ENCODE results near the gene SLC25A22. TPM values are rescaled to one million over a fixed set of nuclear protein-coding genes. Genes with fewer than 3 reads are reported as not detected.

The SLC25A22 gene
- total RNA-seq, 2 donors from 2014 or later = 55.8 to 69.5 TPM

GRCh38 chr11:815675-816432 is 17.8 kb upstream of the SLC25A22 start:
- Histone ChIP-seq H3K4me3 (no peak overlapping the region), H3K4me1 (peaks cover 27% of the 10 kb centered on the region), H3K36me3 (replicated peaks in 1 of 2; ENCODE audit: insufficient read depth in 1 of 2, low read depth in 2 of 2) (peaks cover 0 to 12% of the 10 kb centered on the region in 2 donors), H3K9me3 (no peaks in the 10 kb centered on the region), H3K27ac (no peak overlapping the region), H3K27me3 (no peaks in the 10 kb centered on the region)
- WGBS, 2 donors = 71 to 83% methylated on average over 6 to 11 of the region's 11 CpGs
- no peak for DNase-seq
- TF ChIP-seq CTCF (IDR thresholded peaks at IDR 0.05) (no peak), POLR2A (IDR thresholded peaks at IDR 0.05) (no peak)
- ATAC-seq = no peak
- intact Hi-C loops (cut with DNase I) = no loop called here

GRCh38 chr11:813456-814096 is 15.5 kb upstream of the SLC25A22 start:
- Histone ChIP-seq H3K4me1 (peaks cover 25% of the 10 kb centered on the region), H3K4me3 (no peak overlapping the region), H3K9me3 (no peaks in the 10 kb centered on the region), H3K27ac (no peak overlapping the region), H3K27me3 (no peaks in the 10 kb centered on the region), H3K36me3 (replicated peaks in 1 of 2; ENCODE audit: insufficient read depth in 1 of 2, low read depth in 2 of 2) (peaks cover 0 to 12% of the 10 kb centered on the region in 2 donors)
- WGBS, 2 donors = 72 to 100% methylated on average over 6 to 8 of the region's 9 CpGs
- ATAC-seq (no peak), DNase-seq (no peak)
- intact Hi-C loops (cut with DNase I) = no loop called here
- no peak for TF ChIP-seq CTCF (IDR thresholded peaks at IDR 0.05)
- TF ChIP-seq POLR2A (IDR thresholded peaks at IDR 0.05) = no peak

GRCh38 chr11:813072-813455 is 15.0 kb upstream of the SLC25A22 start:
- ATAC-seq (no peak), DNase-seq (no peak)
- intact Hi-C loops (cut with DNase I) = no loop called here
- Histone ChIP-seq H3K9me3 (no peaks in the 10 kb centered on the region), H3K27ac (no peak overlapping the region), H3K27me3 (no peaks in the 10 kb centered on the region), H3K4me1 (peaks cover 25% of the 10 kb centered on the region), H3K36me3 (replicated peaks in 1 of 2; ENCODE audit: insufficient read depth in 1 of 2, low read depth in 2 of 2) (peaks cover 0 to 12% of the 10 kb centered on the region in 2 donors), H3K4me3 (no peak overlapping the region)
- WGBS, 2 donors = 87 to 91% methylated on average over 6 of the region's 6 CpGs
- TF ChIP-seq POLR2A (IDR thresholded peaks at IDR 0.05) (no peak), CTCF (IDR thresholded peaks at IDR 0.05) (no peak)

- Histone ChIP-seq H3K4me1 (peaks cover 26% of the 10 kb centered on the region), H3K9me3 (no peaks in the 10 kb centered on the region), H3K4me3 (no peak overlapping the region), H3K27ac (no peak overlapping the region), H3K36me3 (replicated peaks in 1 of 2; ENCODE audit: insufficient read depth in 1 of 2, low read depth in 2 of 2) (peaks cover 0 to 12% of the 10 kb centered on the region in 2 donors), H3K27me3 (no peaks in the 10 kb centered on the region)
- DNase-seq (no peak), ATAC-seq (no peak)
- TF ChIP-seq CTCF (IDR thresholded peaks at IDR 0.05) (no peak), POLR2A (IDR thresholded peaks at IDR 0.05) (no peak)
- 84 to 97% methylated on average over 3 of the region's 3 CpGs for WGBS, 2 donors
- intact Hi-C loops (cut with DNase I) = no loop called here
Measured at GRCh38 chr11:812390-812789, 14.3 kb upstream of the SLC25A22 start.

Measured in body of pancreas (tissue), 4 donors.